Transverse colon (tissue), 3 donors: ENCODE data around the gene SERP2.

Source experiments
- CTCF ChIP-seq, 5 experiments: fragments of 200-600 bp in 3 of 5; fragments of 450-650 bp in 2 of 5; sonication (generic) in 3 of 5; IDR thresholded peaks; 1 replicate in 2 of 5; 2 replicates in 3 of 5; pipeline ENCODE4 v1.5.1; 2016 to 2017; ENCODE audit warnings: antibody characterized with exemption in 5 of 5, inconsistent platforms in 3 of 5, mild to moderate bottlenecking in 2 of 5, moderate library complexity in 1 of 5
- POLR2A ChIP-seq: fragments of 450-650 bp; IDR thresholded peaks from one replicate; pipeline ENCODE4 v1.6.1; 2016; ENCODE audit warnings: antibody characterized with exemption, mild to moderate bottlenecking, moderate library complexity

- TF ChIP-seq CTCF (IDR thresholded peaks at IDR 0.05) (no peak), POLR2A (no peak)
These were observed 5.5 kb upstream of the SERP2 start for GRCh38 chr13:44368062-44368591.
